Ovary (tissue), 9 donors: ENCODE measurements around the gene MIOX. TPM values are rescaled to one million over a fixed set of nuclear protein-coding genes. Genes with fewer than 3 reads are reported as not detected.

Experiments used
- DNase-seq, 5 donors: peaks; one replicate each; pipeline ENCODE4 v3.0.0-alpha.2; 2019 to 2020
- H3K27ac ChIP-seq, 2 donors: fragments of 200-600 bp; one replicate each; pipeline versions ENCODE4 v1.5.1 to v1.8.0; 2019 to 2022
- H3K27me3 ChIP-seq: fragments of 200-600 bp; one replicate; pipeline ENCODE4 v1.8.0; 2022
- H3K36me3 ChIP-seq: fragments of 200-600 bp; sonication (generic); one replicate; pipeline ENCODE4 v1.5.1; 2019
- H3K4me1 ChIP-seq: one replicate; pipeline ENCODE4 v1.8.1; 2013; ENCODE audit warnings: mild to moderate bottlenecking, moderate library complexity; ENCODE audit not compliant: insufficient read depth
- H3K4me3 ChIP-seq: fragments of 200-600 bp; sonication (generic); one replicate; pipeline ENCODE4 v1.5.1; 2017
- H3K9me3 ChIP-seq, 2 donors: fragments of 200-600 bp in 1 of 2; sonication (generic) in 1 of 2; one replicate each; pipeline versions ENCODE4 v1.5.1 to v1.8.1; 2013 to 2019; ENCODE audit warnings: mild to moderate bottlenecking in 1 of 2, moderate library complexity in 1 of 2
- CTCF ChIP-seq, 3 donors: fragments of 450-650 bp in 2 of 3; fragments of 200-600 bp in 1 of 3; IDR thresholded peaks; one replicate each; pipeline versions ENCODE4 v1.5.1 to v1.8.0; 2016 to 2022; ENCODE audit warnings: antibody characterized with exemption in 3 of 3, mild to moderate bottlenecking in 1 of 3
- EP300 ChIP-seq: sonication (generic); formaldehyde crosslinking; IDR thresholded peaks from one replicate; pipeline ENCODE4 v1.6.1; 2017; ENCODE audit warnings: antibody characterized with exemption
- POLR2A ChIP-seq: fragments of 450-650 bp; IDR thresholded peaks from one replicate; pipeline ENCODE4 v1.6.1; 2017; ENCODE audit warnings: antibody characterized with exemption, mild to moderate bottlenecking, moderate library complexity
- WGBS, 3 donors: extraction: QIAGEN DNeasy Blood & Tissue Kit in 1 of 3; methylation state at CpG; one replicate each; pipeline versions ENCODE4 v1.1.5 to v1.1.7; 2013 to 2017; 5-methylcytosine and 5-hydroxymethylcytosine counted together
- intact Hi-C, 4 donors: fragments of 100-400 bp; cut with DNase I; formaldehyde crosslinking; loops; one replicate each; pipeline versions ENCODE4 v1.11.0 to v1.15.1; 2022 to 2023
- polyA plus RNA-seq, 2 donors: library from polyadenylated mRNA; stranded (reverse); fragments of 200-250 nt in 1 of 2; fragments of 350-450 nt in 1 of 2; fragmentation: Illumina TruSeq in 1 of 2; extraction: RNeasy Lipid Tissue Mini Kit (QIAGEN cat#74804) in 1 of 2; gene quantifications; one replicate each; pipeline ENCODE4 v1.2.3, GENCODE V29; 2013 to 2014
- total RNA-seq, 7 donors: library from RNA; depleted of rRNA in 2 of 7; stranded (reverse); fragments of >200 nt in 2 of 7; fragmentation: NEBNext Ultra II Directional in 3 of 7; extraction: Animal tissue kit (Norgen Biotek cat#: 25700) in 3 of 7; gene quantifications; one replicate each; pipeline versions ENCODE4 v1.1.0 to v1.2.4, GENCODE V29; 2016 to 2023
- donor health status: DM: no; HTN: no; CAD: no; lungs with moderate emphysema.
- donor health status: DM: no; HTN: no; CAD: no.
- donor health status: Bipolar disorder and iron deficiency.
- donor health status: DM: yes; HTN: yes; CAD: no.
- donor health status: DM: no; HTN: no; CAD: no.
- donor health status: DM: yes; HTN: yes; CAD: no.

MIOX gene
- total and polyA plus RNA-seq, 9 donors = 0.20 TPM; not detected in 8

DNA sequence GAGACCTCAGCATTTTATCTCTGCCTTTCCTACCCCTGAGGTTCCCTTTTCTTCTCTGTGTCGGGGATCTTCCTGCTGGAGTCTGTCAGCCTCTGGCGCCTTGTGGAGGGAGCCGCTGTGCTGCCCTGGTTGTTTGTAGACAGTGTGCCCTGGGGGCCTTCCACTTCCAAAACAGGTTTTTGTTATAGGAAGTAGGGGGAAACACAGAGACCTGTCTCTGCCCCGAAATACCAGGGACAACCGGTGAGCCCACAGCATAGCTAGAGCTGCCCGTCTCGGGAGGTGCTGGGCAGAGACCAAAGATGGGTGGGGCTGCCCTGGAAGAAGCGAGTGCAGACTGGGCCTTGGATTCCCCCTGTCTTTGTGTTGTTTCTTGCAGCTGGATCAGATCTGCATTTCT lies 29.4 kb downstream of the MIOX start:
- WGBS, 3 donors = 83 to 89% (median 86%) methylated on average over 8 of the region's 8 CpGs
- H3K4me3 ChIP-seq = no peak overlapping the region
- no peak for TF ChIP-seq EP300
- TF ChIP-seq POLR2A = no peak
- TF ChIP-seq CTCF (IDR thresholded peaks at IDR 0.05) = no peak
- no peak for DNase-seq
- no peaks in the 10 kb centered on the region for H3K4me1 ChIP-seq
- H3K36me3 ChIP-seq = no peaks in the 10 kb centered on the region
- no peak overlapping the region for H3K27ac ChIP-seq
- H3K27me3 ChIP-seq = no peaks in the 10 kb centered on the region
- H3K9me3 ChIP-seq = no peaks in the 10 kb centered on the region
- intact Hi-C loops = no loop called here

- WGBS, 3 donors = 76 to 82% (median 77%) methylated on average over 16 of the region's 16 CpGs
- intact Hi-C loops = no loop called here
- Histone ChIP-seq H3K9me3 (no peaks in the 10 kb centered on the region), H3K27ac (no peak overlapping the region), H3K27me3 (no peaks in the 10 kb centered on the region), H3K4me1 (no peaks in the 10 kb centered on the region), H3K36me3 (no peaks in the 10 kb centered on the region), H3K4me3 (no peak overlapping the region)
- TF ChIP-seq EP300 = no peak
- no peak for TF ChIP-seq CTCF (IDR thresholded peaks at IDR 0.05)
- no peak for TF ChIP-seq POLR2A
- no peak for DNase-seq
Measured at GRCh38 chr22:50516891-50517290, 30.2 kb downstream of the MIOX start.

- H3K36me3 ChIP-seq = no peaks in the 10 kb centered on the region
- intact Hi-C loops = no loop called here
- H3K9me3 ChIP-seq = no peaks in the 10 kb centered on the region
- no peak overlapping the region for H3K27ac ChIP-seq
- H3K4me3 ChIP-seq = no peak overlapping the region
- 80 to 81% (median 81%) methylated on average over 20 of the region's 20 CpGs for WGBS, 3 donors
- TF ChIP-seq POLR2A = no peak
- TF ChIP-seq CTCF (IDR thresholded peaks at IDR 0.05) = no peak
- TF ChIP-seq EP300 = no peak
- no peaks in the 10 kb centered on the region for H3K4me1 ChIP-seq
- no peaks in the 10 kb centered on the region for H3K27me3 ChIP-seq
- DNase-seq = no peak
Measured at GRCh38 chr22:50517495-50518260, 31.0 kb downstream of the MIOX start.

- Histone ChIP-seq H3K4me3 (no peak overlapping the region), H3K36me3 (no peaks in the 10 kb centered on the region), H3K27ac (no peak overlapping the region), H3K27me3 (no peaks in the 10 kb centered on the region), H3K4me1 (no peaks in the 10 kb centered on the region), H3K9me3 (no peaks in the 10 kb centered on the region)
- TF ChIP-seq CTCF (IDR thresholded peaks at IDR 0.05) (no peak), EP300 (no peak), POLR2A (no peak)
- intact Hi-C loops = no loop called here
- WGBS, 3 donors = 88 to 96% (median 94%) methylated on average over 7 of the region's 7 CpGs
- DNase-seq = no peak
Measured at GRCh38 chr22:50518606-50519005, 31.9 kb downstream of the MIOX start.
